ENCODE data around the gene OSBPL2. TPM values are rescaled to one million over a fixed set of nuclear protein-coding genes. Genes with fewer than 3 reads are reported as not detected.

OSBPL2 gene
- total and polyA plus RNA-seq, 10 donors = 9.2 to 81.7 (median 48.4) TPM

- Histone ChIP-seq H3K9me3 (no peaks in the 10 kb centered on the region), H3K4me1 (no peaks in the 10 kb centered on the region), H3K36me3 (no peaks in the 10 kb centered on the region), H3K4me3 (no peak overlapping the region), H3K27me3 (replicated peaks in 1 of 7) (peaks cover 0 to 65% (median 22%) of the 10 kb centered on the region in 7 donors), H3K27ac (no peak overlapping the region)
- no peak for DNase-seq
- no peak for TF ChIP-seq CTCF (IDR thresholded peaks at IDR 0.05 in 8 of 11, conservative IDR thresholded peaks at IDR 0.05 in 3 of 11)
- TF ChIP-seq POLR2A (IDR thresholded peaks at IDR 0.05) = no peak
- TF ChIP-seq POLR2AphosphoS5 (IDR thresholded peaks at IDR 0.05) = no peak
- intact Hi-C loops (cut with DNase I; ENCODE audit: low total_unique reads) = no loop called here
- WGBS, 5 donors = 61 to 73% (median 63%) methylated on average over 7 to 10 of the region's 10 CpGs; no CpG with 5 or more reads in 1 of the 5 donors
Measured at GRCh38 chr20:62227591-62227976, 10.7 kb upstream of the OSBPL2 start.

- no peak for TF ChIP-seq POLR2A (IDR thresholded peaks at IDR 0.05)
- no peak for TF ChIP-seq POLR2AphosphoS5 (IDR thresholded peaks at IDR 0.05)
- no peak for TF ChIP-seq CTCF (IDR thresholded peaks at IDR 0.05 in 8 of 11, conservative IDR thresholded peaks at IDR 0.05 in 3 of 11)
- WGBS, 5 donors = 53 to 63% (median 56%) methylated on average over 30 to 37 of the region's 37 CpGs
- intact Hi-C loops (cut with DNase I; ENCODE audit: low total_unique reads) = no loop called here
Measured at GRCh38 chr20:62227977-62228958, 10.1 kb upstream of the OSBPL2 start.

GRCh38 chr20:62228982-62229545, 9.3 kb upstream of the OSBPL2 start:
- 66 to 76% (median 71%) methylated on average over 7 of the region's 7 CpGs for WGBS, 5 donors
- no peak overlapping the region for H3K27ac ChIP-seq
- intact Hi-C loops (cut with DNase I; ENCODE audit: low total_unique reads) = no loop called here

More at GRCh38 chr20:62227977-62228958, 10.1 kb upstream of the OSBPL2 start:
- Histone ChIP-seq H3K27ac (no peak overlapping the region), H3K36me3 (no peaks in the 10 kb centered on the region), H3K4me3 (no peak overlapping the region), H3K4me1 (no peaks in the 10 kb centered on the region), H3K27me3 (replicated peaks in 1 of 7) (peaks cover 0 to 65% (median 15%) of the 10 kb centered on the region in 7 donors), H3K9me3 (no peaks in the 10 kb centered on the region)
- no peak for DNase-seq

More at GRCh38 chr20:62228982-62229545, 9.3 kb upstream of the OSBPL2 start:
- TF ChIP-seq CTCF (IDR thresholded peaks at IDR 0.05 in 8 of 11, conservative IDR thresholded peaks at IDR 0.05 in 3 of 11) (no peak), POLR2AphosphoS5 (IDR thresholded peaks at IDR 0.05) (no peak), POLR2A (IDR thresholded peaks at IDR 0.05) (no peak)
- peaks cover 0 to 4% (median 0%) of the 10 kb centered on the region in 6 donors for H3K4me1 ChIP-seq
- no peak for DNase-seq
- H3K36me3 ChIP-seq = no peaks in the 10 kb centered on the region
- peaks cover 0 to 5% (median 0%) of the 10 kb centered on the region in 8 donors for H3K9me3 ChIP-seq
- H3K4me3 ChIP-seq = no peak overlapping the region
- peaks cover 0 to 60% (median 9%) of the 10 kb centered on the region in 7 donors for H3K27me3 ChIP-seq (replicated peaks in 1 of 7)

Data from spleen (tissue), 11 donors.